Measurements from ENCODE around the gene AGAP2.

GRCh38 chr12:57737467-57738460, 778 bp downstream of the AGAP2 start:
- TF ChIP-seq POLR2A (IDR thresholded peaks at IDR 0.05), result no peak
- peak in 4 of 7 experiments; percentile 8 to 21 (median 12) for TF ChIP-seq CTCF (IDR thresholded peaks at IDR 0.05)
